HL-60/S4 treated with phorbol 12-myristate 13-acetate at 8.2 ng/mL for 4 days and 3 days (cell line): ENCODE data around the gene ABCC3.
"Not testable (repeated sequence)": the region's sequence is repeated elsewhere in the genome, so short reads cannot be mapped to it uniquely, and the experiment has no call there.

ENCODE experiments used
- in situ Hi-C: fragments of 300-500 bp; cut with MboI; formaldehyde crosslinking; loops from 2 replicates; pipeline ENCODE4 v1.15.0; 2022; ENCODE audit warnings: low sequenced_read_pairs

Gene ABCC3

DNA sequence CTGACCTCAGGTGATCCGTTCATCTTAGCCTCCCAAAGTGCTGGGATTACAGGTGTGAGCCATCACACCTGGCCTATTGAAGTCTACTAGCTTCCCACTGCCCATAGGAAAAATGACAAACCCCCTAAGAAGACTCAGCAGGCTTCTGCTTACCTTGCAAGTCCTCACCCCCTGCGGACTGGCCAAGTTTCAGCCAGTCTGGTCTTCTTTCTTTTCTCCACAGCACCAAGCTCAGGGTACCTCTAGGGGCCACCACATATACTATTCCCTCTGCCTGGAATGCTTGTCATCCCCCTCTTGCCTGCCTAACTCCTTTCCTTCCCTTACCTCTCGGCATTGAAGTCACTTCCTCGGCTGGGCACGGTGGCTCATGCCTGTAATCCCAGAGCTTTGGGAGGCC is 31.2 kb downstream of the ABCC3 start:
- in situ Hi-C loops: no loop called here

DNA sequence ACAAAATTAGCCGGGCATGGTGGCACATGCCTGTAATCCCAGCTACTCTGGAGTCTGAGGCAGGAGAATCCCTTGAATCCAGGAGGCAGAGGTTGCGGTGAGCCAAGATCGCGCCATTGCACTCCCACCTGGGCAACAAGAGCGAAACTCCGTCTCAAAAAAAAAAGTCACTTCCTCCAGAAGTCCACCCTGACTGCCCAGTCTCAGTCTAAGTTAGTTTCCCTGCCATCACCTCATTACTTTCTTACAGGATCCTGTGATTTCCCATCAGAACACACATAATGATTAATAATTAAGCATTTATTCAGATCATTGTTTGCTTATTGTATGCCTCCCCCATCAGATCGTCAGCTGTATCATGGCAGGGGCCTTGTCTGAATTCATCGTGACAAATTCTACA is 31.6 kb downstream of the ABCC3 start:
- in situ Hi-C loops: no loop called here

DNA sequence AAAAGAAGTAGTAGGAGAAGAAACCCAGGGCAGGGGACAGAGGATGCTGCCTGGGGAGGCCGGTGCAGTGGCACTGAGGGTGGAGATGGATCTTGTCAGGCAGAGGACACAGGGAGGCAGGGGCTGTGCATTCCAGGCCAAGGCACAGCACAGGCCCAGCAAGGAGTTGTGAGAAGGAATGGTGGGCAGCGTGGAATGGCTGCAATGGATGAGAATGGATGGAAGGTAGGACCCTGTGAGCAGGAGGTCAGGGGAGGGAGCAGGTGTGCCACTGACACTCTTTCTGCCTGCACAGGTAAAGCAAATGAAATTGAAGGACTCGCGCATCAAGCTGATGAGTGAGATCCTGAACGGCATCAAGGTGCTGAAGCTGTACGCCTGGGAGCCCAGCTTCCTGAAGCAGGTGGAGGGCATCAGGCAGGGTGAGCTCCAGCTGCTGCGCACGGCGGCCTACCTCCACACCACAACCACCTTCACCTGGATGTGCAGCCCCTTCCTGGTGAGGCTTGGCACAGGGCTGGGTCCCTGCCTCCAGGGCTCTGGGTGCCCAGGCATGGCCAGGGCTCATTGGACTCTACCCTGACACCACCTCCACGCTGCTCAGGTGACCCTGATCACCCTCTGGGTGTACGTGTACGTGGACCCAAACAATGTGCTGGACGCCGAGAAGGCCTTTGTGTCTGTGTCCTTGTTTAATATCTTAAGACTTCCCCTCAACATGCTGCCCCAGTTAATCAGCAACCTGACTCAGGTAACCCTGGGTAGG is 32.8 kb downstream of the ABCC3 start:
- in situ Hi-C loops: no loop called here

DNA sequence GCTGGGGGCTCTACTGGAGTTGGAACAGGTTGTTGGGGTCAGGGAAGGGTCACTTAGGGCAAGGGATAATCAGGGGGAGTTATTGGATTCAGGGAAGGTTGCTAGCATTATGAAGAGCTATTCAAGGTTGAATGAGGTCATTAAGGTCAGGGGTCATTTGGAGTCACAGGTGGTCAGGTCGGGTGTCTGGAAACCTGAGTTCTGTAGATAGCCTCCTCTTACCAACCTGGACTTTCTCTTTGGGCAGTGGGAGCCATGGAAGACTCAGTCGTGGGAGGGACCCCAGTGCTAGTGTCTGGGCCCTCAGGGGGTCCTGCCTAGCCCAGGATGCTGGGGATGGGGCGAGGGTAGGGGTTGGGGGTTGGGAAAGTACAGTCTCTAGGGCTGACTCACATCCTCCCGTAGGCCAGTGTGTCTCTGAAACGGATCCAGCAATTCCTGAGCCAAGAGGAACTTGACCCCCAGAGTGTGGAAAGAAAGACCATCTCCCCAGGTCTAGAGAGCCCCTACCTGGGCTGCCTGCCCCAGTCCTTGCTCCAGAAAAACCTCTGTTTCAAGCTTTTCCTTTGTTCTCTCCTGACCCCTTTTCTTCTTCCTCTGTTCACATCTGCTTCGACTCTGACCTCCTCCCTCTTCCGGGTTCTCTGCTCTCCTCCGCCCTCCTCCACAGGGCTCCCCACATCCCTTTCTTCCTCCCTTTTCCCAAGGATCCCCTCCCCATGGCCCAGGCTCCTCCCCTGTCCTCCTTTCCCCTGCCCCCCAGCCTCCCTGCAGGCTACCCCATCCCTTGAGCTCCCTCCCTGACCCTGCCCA is 33.5 kb downstream of the ABCC3 start:
- in situ Hi-C loops: no loop called here

DNA sequence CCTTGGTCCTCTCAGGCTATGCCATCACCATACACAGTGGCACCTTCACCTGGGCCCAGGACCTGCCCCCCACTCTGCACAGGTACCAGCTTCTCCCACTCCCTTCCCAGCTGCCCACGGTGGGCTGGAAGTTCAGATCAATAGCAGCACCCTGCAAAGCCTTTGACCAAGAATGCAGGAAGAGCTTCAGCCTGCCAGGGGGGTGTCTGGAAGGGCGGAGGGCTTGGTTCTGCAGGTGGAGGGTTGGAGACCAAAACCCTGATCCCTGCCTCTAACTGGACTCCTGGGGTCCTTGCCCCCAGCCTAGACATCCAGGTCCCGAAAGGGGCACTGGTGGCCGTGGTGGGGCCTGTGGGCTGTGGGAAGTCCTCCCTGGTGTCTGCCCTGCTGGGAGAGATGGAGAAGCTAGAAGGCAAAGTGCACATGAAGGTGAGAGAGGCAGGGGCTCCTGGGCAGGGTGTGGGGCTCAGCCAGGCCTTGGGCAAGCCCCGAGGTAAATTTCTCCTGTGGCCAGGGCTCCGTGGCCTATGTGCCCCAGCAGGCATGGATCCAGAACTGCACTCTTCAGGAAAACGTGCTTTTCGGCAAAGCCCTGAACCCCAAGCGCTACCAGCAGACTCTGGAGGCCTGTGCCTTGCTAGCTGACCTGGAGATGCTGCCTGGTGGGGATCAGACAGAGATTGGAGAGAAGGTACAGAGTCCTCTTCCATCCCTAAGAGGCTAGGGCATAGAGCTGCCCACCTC is 34.3 kb downstream of the ABCC3 start:
- in situ Hi-C loops: no loop called here

DNA sequence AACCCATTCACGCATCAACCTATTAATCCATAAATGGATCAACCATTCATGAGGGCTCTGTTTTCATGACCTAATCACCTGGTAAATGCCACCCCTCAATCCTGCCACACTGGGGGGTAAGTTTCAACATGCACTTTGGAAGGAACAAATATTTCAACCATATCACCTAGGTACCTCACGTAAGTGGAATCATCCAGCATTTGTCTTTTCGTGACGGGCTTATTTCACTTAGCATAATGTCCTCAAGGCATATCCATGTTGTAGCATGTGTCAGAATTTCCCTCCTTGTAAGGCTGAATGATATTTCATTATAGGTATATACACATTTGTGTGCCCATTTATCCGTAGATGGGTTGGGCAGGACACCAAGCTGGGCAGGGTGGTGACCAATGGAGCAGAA is 37.4 kb downstream of the ABCC3 start:
- in situ Hi-C loops: no loop called here

DNA sequence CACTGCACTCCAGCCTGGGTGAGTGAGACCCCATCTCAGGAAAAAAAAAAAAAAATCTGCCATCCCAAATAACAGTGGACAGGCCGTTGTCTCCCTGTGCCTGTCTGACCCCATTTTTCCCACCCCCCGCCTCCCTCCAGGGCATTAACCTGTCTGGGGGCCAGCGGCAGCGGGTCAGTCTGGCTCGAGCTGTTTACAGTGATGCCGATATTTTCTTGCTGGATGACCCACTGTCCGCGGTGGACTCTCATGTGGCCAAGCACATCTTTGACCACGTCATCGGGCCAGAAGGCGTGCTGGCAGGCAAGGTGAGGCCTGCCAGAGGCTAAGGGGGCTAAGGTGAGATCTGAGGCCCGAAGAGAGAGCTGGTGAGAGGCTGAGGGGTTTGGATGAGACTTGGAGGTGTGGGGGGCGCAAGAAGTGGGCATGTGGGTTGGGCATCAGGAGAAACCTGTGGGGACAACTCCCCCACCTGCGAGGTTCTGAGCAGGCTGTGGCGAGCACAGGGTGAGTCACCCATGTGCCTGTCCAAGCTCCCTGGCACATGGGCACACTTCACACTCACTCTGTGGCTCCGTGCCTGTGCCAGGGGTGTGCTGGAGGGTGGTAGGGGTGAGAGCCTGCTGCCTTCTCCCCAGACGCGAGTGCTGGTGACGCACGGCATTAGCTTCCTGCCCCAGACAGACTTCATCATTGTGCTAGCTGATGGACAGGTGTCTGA is 38.3 kb downstream of the ABCC3 start:
- in situ Hi-C loops: no loop called here

DNA sequence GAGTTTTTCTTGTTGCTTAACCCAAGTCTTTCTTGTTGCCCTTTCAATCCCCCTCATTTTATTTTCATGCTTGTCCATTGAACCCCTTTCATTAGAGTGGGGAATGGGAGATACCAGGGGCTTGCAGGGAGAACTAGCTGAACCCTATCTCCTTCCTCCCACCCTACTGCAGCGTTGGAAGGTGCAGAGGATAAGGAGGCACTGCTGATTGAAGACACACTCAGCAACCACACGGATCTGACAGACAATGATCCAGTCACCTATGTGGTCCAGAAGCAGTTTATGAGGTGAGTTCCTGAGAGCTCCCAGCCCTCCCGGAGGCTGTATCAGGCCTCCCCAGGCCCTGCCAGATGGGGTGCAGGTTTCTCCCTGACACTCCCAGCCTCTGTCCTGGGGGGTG is 40.5 kb downstream of the ABCC3 start:
- in situ Hi-C loops: no loop called here

DNA sequence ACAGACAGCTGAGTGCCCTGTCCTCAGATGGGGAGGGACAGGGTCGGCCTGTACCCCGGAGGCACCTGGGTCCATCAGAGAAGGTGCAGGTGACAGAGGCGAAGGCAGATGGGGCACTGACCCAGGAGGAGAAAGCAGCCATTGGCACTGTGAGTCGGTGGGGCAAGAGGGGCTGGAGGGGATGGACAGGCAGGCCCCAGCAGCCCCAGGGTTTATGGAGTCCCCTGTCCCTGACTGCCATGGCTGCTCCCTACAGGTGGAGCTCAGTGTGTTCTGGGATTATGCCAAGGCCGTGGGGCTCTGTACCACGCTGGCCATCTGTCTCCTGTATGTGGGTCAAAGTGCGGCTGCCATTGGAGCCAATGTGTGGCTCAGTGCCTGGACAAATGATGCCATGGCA is 40.9 kb downstream of the ABCC3 start:
- in situ Hi-C loops: no loop called here

DNA sequence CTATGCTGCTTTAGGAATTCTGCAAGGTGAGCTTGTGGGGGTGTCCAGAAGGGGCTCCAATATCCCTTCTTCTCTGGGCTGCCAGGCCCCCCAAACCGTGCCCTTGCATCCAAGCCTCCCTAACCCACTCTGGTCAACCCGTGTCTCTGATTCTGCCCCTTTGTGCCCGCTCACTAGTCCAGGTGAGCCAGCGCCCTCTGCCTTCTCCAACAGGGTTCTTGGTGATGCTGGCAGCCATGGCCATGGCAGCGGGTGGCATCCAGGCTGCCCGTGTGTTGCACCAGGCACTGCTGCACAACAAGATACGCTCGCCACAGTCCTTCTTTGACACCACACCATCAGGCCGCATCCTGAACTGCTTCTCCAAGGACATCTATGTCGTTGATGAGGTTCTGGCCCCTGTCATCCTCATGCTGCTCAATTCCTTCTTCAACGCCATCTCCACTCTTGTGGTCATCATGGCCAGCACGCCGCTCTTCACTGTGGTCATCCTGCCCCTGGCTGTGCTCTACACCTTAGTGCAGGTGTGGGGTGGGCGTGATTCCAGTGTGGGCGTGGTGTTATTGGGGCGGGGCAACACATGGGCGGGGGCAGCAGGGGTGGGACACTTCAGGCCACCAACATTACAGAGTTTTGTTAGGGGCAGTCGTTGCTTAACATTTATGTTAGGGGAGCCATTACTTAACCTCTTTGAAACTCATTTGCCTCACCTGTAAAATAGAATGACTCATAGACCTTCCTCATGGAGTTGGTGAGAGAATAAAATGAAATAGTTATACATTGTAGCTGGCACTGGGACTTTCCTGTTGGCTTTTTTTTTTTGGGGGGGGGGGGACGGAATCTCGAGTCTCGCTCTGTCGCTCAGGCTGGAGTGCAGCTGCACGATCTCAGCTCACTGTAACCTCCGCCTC is 41.6 kb downstream of the ABCC3 start:
- in situ Hi-C loops: no loop called here

DNA sequence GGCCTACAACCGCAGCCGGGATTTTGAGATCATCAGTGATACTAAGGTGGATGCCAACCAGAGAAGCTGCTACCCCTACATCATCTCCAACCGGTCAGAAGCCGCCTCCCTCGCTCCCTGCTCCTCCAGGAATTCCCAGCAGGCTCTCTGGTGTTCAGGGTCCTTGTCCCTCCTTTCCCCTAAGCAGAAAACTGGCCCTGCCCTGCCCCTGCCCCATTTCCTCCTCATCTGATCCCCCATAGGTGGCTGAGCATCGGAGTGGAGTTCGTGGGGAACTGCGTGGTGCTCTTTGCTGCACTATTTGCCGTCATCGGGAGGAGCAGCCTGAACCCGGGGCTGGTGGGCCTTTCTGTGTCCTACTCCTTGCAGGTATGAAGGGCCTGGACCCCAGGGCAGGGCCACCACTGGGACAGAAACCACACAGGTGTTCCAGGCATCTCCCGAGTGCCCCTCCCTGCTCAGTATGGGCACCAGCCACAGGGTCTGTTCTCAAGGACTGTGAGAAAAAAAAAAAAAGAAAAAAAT is 43.2 kb downstream of the ABCC3 start:
- in situ Hi-C loops: no loop called here

DNA sequence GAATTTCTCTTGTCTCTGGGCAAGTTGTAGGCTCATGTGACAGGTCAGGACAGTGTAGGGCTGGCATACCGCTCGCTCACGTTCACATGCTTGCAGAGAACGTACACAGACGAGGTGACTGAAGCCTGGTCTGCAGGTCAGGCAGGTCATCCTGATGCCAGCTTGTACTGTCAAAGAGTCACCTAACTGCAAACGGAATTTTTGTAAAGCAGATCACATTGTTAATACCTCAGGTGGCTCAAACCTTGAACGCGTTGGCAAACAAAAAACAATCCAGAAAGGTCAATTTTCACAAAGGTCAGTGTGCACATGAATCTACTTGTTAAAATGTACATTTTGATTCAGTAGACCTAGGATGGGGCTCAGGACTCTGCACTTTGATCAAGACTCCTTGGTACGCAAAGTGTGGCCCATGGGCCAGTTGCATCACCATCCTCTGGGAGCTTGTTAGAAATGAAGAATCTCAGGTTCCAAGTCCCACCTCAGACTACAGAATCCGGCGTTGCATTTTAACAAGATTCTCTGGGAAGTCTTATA is 44.4 kb downstream of the ABCC3 start:
- in situ Hi-C loops: no loop called here

DNA sequence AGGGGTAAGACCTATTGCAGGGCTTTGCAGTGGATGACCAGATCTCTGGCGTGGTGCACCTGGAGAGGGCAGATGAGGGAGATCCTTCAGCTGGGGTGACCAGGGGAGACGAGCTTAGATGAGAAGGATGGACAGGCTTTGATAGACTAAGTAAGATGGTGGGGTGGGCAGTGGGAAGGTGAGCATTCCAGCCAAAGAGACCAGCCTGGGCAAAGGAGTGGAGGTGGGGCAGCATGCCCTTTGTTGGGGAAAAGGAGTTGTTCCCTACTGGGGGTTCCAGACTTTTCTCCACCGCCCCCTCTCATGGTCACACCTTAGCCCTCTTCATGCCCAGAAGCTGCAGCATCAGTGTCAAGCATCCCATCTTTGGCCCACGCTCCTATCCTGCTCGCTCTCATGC is 45.4 kb downstream of the ABCC3 start:
- in situ Hi-C loops: no loop called here

DNA sequence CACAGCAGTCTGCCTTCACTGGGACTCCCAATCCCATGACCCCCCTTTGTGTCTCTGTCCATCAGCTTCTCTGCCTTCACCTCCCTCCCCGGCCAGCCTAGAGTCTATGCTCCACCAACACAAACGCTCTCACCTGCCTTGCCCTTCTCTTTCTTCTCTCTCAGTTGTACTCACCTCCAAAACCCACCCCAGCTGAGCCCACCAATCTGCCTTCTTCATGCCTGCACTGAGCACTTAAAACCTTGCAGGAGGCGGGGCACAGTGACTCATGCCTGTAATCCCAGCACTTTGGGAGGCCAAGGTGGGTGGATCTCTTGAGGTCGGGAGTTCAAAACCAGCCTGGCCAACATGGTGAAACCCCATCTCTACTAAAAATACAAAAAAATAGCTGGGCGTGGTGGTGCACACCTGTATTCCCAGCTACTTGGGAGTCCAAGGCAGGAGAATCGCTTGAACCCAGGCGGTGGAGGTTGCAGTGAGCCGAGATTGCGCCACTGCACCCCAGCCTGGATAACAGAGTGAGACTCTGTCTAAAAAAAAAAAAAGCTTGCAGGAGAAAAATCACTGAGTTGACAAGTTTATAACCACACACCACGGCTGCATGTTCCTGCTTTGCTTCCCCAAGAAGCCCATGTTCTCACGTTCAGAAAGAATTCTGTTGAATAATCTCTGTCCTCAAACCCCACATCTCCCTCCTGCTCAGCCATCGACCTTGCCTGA is 46.0 kb downstream of the ABCC3 start:
- in situ Hi-C loops: not testable (repeated sequence)

DNA sequence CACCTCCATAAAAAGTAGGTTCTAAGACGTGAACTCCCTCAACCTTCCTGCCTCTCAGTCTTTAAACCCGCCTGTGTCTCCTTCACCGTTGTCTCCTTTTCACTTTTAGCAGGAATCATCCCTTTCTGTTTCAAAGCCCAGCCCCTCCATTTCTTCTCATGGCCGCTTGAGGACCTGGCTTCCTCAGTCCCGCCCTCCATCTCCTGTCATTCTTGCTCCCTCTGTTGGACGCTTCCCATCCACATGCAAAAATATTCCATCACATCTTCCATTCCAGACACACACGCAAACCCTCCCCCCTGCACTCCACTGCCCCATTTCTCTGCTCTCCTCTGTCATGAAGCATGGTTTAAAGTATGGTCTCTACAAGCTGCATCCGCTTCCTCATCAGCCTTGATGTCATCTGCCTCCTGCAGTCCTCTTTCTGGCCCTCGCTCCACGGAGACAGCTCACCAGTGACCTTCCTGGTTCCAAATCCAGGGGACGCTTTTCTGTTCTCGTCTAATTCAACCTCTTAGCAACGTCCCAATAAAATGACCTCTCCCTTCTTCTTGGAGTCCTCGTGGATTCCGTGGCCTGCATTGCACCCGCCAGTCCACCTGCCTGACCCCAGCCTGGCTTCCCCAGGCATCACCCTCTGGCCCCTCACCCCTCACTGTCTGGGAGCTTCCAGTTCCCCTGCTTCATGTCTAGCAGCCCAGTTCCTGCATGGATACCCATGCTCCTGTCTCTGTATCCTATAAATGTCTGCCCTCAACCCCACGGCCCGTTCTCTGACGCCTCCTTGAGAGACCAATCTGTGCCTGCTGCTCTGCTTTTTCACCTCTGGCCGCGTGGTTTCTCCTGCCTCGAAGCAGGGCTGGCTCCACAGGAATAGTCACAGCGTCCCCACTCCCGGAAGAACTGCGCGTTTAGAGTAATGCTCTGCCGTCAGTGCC is 46.9 kb downstream of the ABCC3 start:
- in situ Hi-C loops: no loop called here

DNA sequence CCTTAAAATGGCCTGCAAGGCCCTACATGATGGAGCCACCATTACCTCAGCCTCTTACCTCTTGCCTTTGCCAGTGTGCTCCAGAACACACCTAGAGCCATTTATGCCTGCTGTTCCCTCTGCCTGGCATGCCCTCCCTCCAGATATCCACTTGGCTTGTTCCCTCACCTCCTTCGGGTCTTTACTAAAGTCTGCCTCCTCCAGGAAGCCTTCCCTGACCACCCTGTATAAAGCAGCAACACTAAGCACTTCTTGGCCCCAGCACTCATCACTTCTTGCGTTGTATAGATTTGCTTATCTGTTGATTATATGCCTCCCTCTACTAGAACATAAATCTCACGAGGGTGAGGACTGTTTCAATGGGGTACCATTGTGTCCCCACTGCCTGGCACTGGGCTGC is 47.8 kb downstream of the ABCC3 start:
- in situ Hi-C loops: no loop called here

DNA sequence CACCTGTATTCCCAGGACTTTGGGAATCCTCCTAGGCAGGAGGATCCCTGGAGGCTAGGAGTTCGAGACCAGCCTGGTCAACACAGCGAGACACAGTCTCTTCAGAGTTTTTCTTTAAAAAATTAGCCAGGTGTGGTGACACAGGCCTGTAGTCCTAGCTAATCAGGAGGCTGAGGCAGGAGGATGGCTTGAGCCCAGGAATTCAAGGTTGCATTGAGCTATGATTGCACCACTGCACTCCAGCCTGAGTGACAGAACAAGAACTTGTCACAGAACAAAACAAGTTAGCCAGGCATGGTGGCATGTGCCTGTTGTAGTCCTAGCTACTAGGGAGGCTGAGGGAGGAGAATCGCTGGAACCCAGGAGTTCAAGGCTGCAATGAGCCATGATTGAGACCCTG is 48.3 kb downstream of the ABCC3 start:
- in situ Hi-C loops: no loop called here
